HCT116 (cell line): ENCODE data around the gene LMBR1. TPM values are rescaled to one million over a fixed set of nuclear protein-coding genes. Genes with fewer than 3 reads are reported as not detected.

Experiments used
- ATAC-seq: fragments of 200-7000 bp; cut with Tn5 transposase; 2 replicates; pipeline ENCODE4 v1.9.1; 2020; ENCODE audit warnings: mild to moderate bottlenecking, moderate library complexity
- BruUV-seq: library from RNA; stranded (reverse); fragments of 400-500 nt; replicated peaks from 2 replicates; lab custom pipeline; 2021; lab: Mats Ljungman, UMichigan
- CTCF ChIA-PET: fragments of 300-600 bp; sonication (Branson Sonifier 250); formaldehyde crosslinking; loops from one replicate; lab custom pipeline; 2021; ENCODE audit warnings: antibody characterized with exemption; lab: Charles Lee
- POLR2A ChIA-PET: fragments of 300-600, 350-600 bp; sonication (Branson Sonifier 250); formaldehyde crosslinking; loops from one replicate; lab custom pipeline; 2021; ENCODE audit warnings: antibody characterized with exemption; lab: Charles Lee
- RAD21 ChIA-PET, 2 experiments: fragments of 300-600 bp; sonication (Branson Sonifier 250); formaldehyde crosslinking; loops; one replicate each; lab custom pipeline; 2023; ENCODE audit warnings: low total read pairs in 2 of 2; ENCODE audit not compliant: uncharacterized antibody in 2 of 2, unreplicated experiment in 2 of 2, low non-redundant PET in 1 of 2; lab: Charles Lee
- DNase-seq: peaks from one replicate; pipeline ENCODE4 v3.0.0-alpha.2; 2010; ENCODE audit warnings: low read depth, low spot score
- H2AFZ ChIP-seq: fragments of 200-600 bp; shearing (Covaris generic), sonication (generic); 2 replicates; pipeline ENCODE4 v1.6.1; 2017; ENCODE audit warnings: low read depth, mixed run types, mixed read lengths, antibody characterized with exemption, low read length; ENCODE audit not compliant: poor library complexity, severe bottlenecking
- H3K27ac ChIP-seq: 2 replicates; pipeline ENCODE4 v1.5.1; 2012; ENCODE audit warnings: low read depth, low read length
- H3K27me3 ChIP-seq: fragments of 200-600 bp; sonication (generic); 2 replicates; pipeline ENCODE4 v1.6.1; 2016; ENCODE audit warnings: mixed run types, low read length, mixed read lengths; ENCODE audit not compliant: insufficient read depth
- H3K36me3 ChIP-seq, 2 experiments: fragments of 200-500 bp in 1 of 2; fragments of 200-600 bp in 1 of 2; sonication (Bioruptor generic) in 1 of 2; sonication (generic) in 1 of 2; 2 replicates each; pipeline versions ENCODE4 v1.5.1 to v1.6.1; 2014 to 2016; ENCODE audit warnings: low read length in 2 of 2, inconsistent platforms in 1 of 2, mixed read lengths in 1 of 2, mixed run types in 1 of 2; ENCODE audit not compliant: insufficient read depth in 2 of 2, control insufficient read depth in 1 of 2
- H3K4me1 ChIP-seq, 2 experiments: fragments of 200-600 bp in 1 of 2; sonication (generic) in 1 of 2; 2 replicates each; pipeline versions ENCODE4 v1.5.1 to v1.6.1; 2012 to 2017; ENCODE audit warnings: low read length in 2 of 2, inconsistent platforms in 1 of 2, mild to moderate bottlenecking in 1 of 2, mixed read lengths in 1 of 2, mixed run types in 1 of 2, moderate library complexity in 1 of 2; ENCODE audit not compliant: insufficient read depth in 2 of 2, control insufficient read depth in 1 of 2
- H3K4me2 ChIP-seq: fragments of 200-600 bp; sonication (generic); 2 replicates; pipeline ENCODE4 v1.6.1; 2017; ENCODE audit warnings: mixed run types, low read length, mixed read lengths
- H3K4me3 ChIP-seq, 2 experiments: fragments of 200-600 bp in 1 of 2; sonication (generic) in 1 of 2; replicated peaks in 1 of 2; 2 replicates each; pipeline ENCODE4 v1.5.1; 2011 to 2016; ENCODE audit warnings: low read length in 2 of 2, control low read depth in 1 of 2, low read depth in 1 of 2, mild to moderate bottlenecking in 1 of 2, mixed read lengths in 1 of 2, mixed run types in 1 of 2
- H3K79me2 ChIP-seq: fragments of 200-600 bp; sonication (generic); 2 replicates; pipeline ENCODE4 v1.6.1; 2017; ENCODE audit warnings: mild to moderate bottlenecking, mixed run types, low read length, moderate library complexity, mixed read lengths; ENCODE audit not compliant: insufficient read depth
- H3K9ac ChIP-seq: fragments of 200-600 bp; sonication (generic); 2 replicates; pipeline ENCODE4 v1.6.1; 2016; ENCODE audit warnings: low read length, mixed read lengths
- H3K9me2 ChIP-seq: fragments of 200-600 bp; sonication (generic), shearing (Covaris generic); 2 replicates; pipeline ENCODE4 v1.6.1; 2017; ENCODE audit warnings: mixed run types, mild to moderate bottlenecking, moderate library complexity; ENCODE audit not compliant: insufficient read depth
- H3K9me3 ChIP-seq, 2 experiments: fragments of 200-500 bp in 1 of 2; fragments of 200-600 bp in 1 of 2; sonication (Bioruptor generic) in 1 of 2; sonication (generic) in 1 of 2; 2 replicates each; pipeline ENCODE4 v1.6.1; 2014 to 2017; ENCODE audit warnings: low read length in 2 of 2, mixed read lengths in 2 of 2, inconsistent platforms in 1 of 2, low read depth in 1 of 2, mild to moderate bottlenecking in 1 of 2, mixed run types in 1 of 2, moderate library complexity in 1 of 2; ENCODE audit not compliant: control insufficient read depth in 1 of 2, insufficient read depth in 1 of 2
- H4K20me1 ChIP-seq: fragments of 200-600 bp; sonication (generic), shearing (Covaris generic); 2 replicates; pipeline ENCODE4 v1.6.1; 2017; ENCODE audit warnings: mixed run types, mild to moderate bottlenecking, moderate library complexity; ENCODE audit not compliant: insufficient read depth
- CTCF ChIP-seq, 3 experiments: fragments of 200-600 bp in 1 of 3; sonication (generic) in 1 of 3; IDR thresholded peaks in 2 of 3; conservative IDR thresholded peaks in 1 of 3; 2 replicates each; pipeline ENCODE4 v1.5.1; 2012 to 2017; ENCODE audit warnings: low read depth in 2 of 3, low read length in 2 of 3, antibody characterized with exemption in 1 of 3, borderline replicate concordance in 1 of 3, control low read depth in 1 of 3, mild to moderate bottlenecking in 1 of 3, mixed read lengths in 1 of 3, mixed run types in 1 of 3, moderate library complexity in 1 of 3; ENCODE audit not compliant: insufficient read depth in 1 of 3
- EGR1 ChIP-seq: IDR thresholded peaks from 2 replicates; pipeline ENCODE4 v1.6.1; 2012; ENCODE audit warnings: low read depth
- ELF1 ChIP-seq: IDR thresholded peaks from 2 replicates; pipeline ENCODE4 v1.6.1; 2012; ENCODE audit warnings: low read depth, borderline replicate concordance
- EZH2 ChIP-seq: fragments of 200-600 bp; sonication (generic); IDR thresholded peaks from 2 replicates; pipeline ENCODE4 v1.6.1; 2017; ENCODE audit warnings: antibody characterized with exemption, mixed run types
- EZH2phosphoT487 ChIP-seq: fragments of 200-600 bp; IDR thresholded peaks from 2 replicates; pipeline ENCODE4 v1.6.1; 2018; ENCODE audit warnings: antibody characterized with exemption, borderline replicate concordance
- FOSL1 ChIP-seq: IDR thresholded peaks from 2 replicates; pipeline ENCODE4 v1.6.1; 2012; ENCODE audit warnings: low read depth
- JUND ChIP-seq: IDR thresholded peaks from 2 replicates; pipeline ENCODE4 v1.6.1; 2012
- POLR2A ChIP-seq: IDR thresholded peaks from 2 replicates; pipeline ENCODE4 v1.7.0; 2011; ENCODE audit warnings: borderline replicate concordance; ENCODE audit not compliant: insufficient read depth, insufficient read length; ENCODE audit errors: extremely low read depth
- POLR2AphosphoS5 ChIP-seq: IDR thresholded peaks from 2 replicates; pipeline ENCODE4 v1.6.1; 2011; ENCODE audit warnings: mild to moderate bottlenecking, low read depth, low read length, moderate library complexity
- SIN3A ChIP-seq: IDR thresholded peaks from 2 replicates; pipeline ENCODE4 v1.6.1; 2012; ENCODE audit warnings: low read depth
- SP1 ChIP-seq: IDR thresholded peaks from 2 replicates; pipeline ENCODE4 v1.6.1; 2012; ENCODE audit warnings: low read depth
- SRF ChIP-seq: IDR thresholded peaks from 2 replicates; pipeline ENCODE4 v1.6.1; 2012; ENCODE audit warnings: low read depth
- TCF7L2 ChIP-seq: IDR thresholded peaks from 2 replicates; pipeline ENCODE4 v1.7.0; 2011; ENCODE audit warnings: borderline replicate concordance, inconsistent platforms; ENCODE audit not compliant: insufficient read depth, insufficient read length; ENCODE audit errors: extremely low read depth
- YY1 ChIP-seq: IDR thresholded peaks from 2 replicates; pipeline ENCODE4 v1.6.1; 2011; ENCODE audit warnings: low read length, low read depth, moderate library complexity, mild to moderate bottlenecking; ENCODE audit not compliant: insufficient replicate concordance; ENCODE audit errors: extremely low read depth
- ZNF274 ChIP-seq: fragments of 200-500 bp; sonication (Bioruptor generic); IDR thresholded peaks from 2 replicates; pipeline ENCODE4 v1.6.1; 2014; ENCODE audit warnings: mild to moderate bottlenecking, low read depth, low read length, inconsistent platforms
- intact Hi-C: fragments of 100-400 bp; cut with micrococcal nuclease; formaldehyde crosslinking; loops from 2 replicates; pipeline ENCODE4 v1.10.0; 2022
- total RNA-seq: library from RNA; stranded (reverse); gene quantifications from one replicate; pipeline ENCODE4 v1.2.1, GENCODE V29; 2021; ENCODE audit not compliant: unreplicated experiment
- TF ChIP-seq, protein P1 (sequence below): IDR thresholded peaks from 2 replicates; pipeline ENCODE4 v1.6.1; 2011; ENCODE audit warnings: mild to moderate bottlenecking, low read length, moderate library complexity; ENCODE audit not compliant: insufficient replicate concordance; ENCODE audit errors: extremely low read depth
- TF ChIP-seq, protein P2 (sequence below): IDR thresholded peaks from 2 replicates; pipeline ENCODE4 v1.6.1; 2012
- TF ChIP-seq, protein P3 (sequence below): IDR thresholded peaks from 2 replicates; pipeline ENCODE4 v1.6.1; 2012; ENCODE audit warnings: low read depth

The LMBR1 gene
- total RNA-seq, 1 experiment from 2014 or later: 84.0 TPM

DNA sequence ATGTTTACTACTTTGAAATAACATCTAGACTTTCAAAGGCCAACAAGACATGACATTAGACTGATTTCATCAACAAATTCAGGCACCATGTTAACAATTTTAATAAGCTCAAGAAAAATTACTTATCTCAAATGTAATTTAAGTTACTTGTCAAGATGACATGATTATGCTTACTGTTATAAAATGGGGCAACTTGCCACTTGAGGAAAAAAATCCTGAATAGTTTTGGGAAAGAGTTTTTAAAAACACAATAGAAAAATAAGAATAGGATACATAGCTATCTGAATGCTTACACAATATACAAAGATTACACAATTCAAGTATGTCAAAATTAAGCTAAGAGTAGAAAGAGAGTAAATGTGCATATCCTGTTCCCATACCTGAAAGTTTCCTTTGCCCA lies 167.0 kb downstream of the LMBR1 start:
- Histone ChIP-seq H3K9ac (no peak overlapping the region), H3K4me3 (no peak overlapping the region), H3K79me2 (no peaks in the 10 kb centered on the region), H3K9me2 (no peaks in the 10 kb centered on the region), H3K27me3 (no peaks in the 10 kb centered on the region), H4K20me1 (peaks cover 5% of the 10 kb centered on the region; the same call in 1 of the 2 replicates), H3K27ac (no peak overlapping the region), H3K4me2 (no peak overlapping the region), H3K36me3 (no peaks in the 10 kb centered on the region), H2AFZ (no peak overlapping the region), H3K9me3 (no peaks in the 10 kb centered on the region), H3K4me1 (no peaks in the 10 kb centered on the region)
- no TSS peak for BruUV-seq
- no peak for DNase-seq
- ChIA-PET CTCF (no interaction called here), RAD21 (no interaction called here), POLR2A (no interaction called here)
- intact Hi-C loops: no loop called here
- TF ChIP-seq SIN3A (no peak), CTCF (IDR thresholded peaks at IDR 0.05 in 2 of 3, conservative IDR thresholded peaks at IDR 0.05 in 1 of 3; ENCODE audit: borderline replicate concordance in 1 of 3, insufficient read depth in 1 of 3, low read depth in 2 of 3, low read length in 2 of 3) (no peak), EGR1 (no peak), ZNF274 (no peak), POLR2AphosphoS5 (no peak), TCF7L2 (no peak), FOSL1 (no peak), EZH2phosphoT487 (no peak), POLR2A (no peak), JUND (no peak), SP1 (no peak), SRF (no peak), EZH2 (no peak), YY1 (no peak), ELF1 (no peak)
- TF ChIP-seq, protein P1, sequence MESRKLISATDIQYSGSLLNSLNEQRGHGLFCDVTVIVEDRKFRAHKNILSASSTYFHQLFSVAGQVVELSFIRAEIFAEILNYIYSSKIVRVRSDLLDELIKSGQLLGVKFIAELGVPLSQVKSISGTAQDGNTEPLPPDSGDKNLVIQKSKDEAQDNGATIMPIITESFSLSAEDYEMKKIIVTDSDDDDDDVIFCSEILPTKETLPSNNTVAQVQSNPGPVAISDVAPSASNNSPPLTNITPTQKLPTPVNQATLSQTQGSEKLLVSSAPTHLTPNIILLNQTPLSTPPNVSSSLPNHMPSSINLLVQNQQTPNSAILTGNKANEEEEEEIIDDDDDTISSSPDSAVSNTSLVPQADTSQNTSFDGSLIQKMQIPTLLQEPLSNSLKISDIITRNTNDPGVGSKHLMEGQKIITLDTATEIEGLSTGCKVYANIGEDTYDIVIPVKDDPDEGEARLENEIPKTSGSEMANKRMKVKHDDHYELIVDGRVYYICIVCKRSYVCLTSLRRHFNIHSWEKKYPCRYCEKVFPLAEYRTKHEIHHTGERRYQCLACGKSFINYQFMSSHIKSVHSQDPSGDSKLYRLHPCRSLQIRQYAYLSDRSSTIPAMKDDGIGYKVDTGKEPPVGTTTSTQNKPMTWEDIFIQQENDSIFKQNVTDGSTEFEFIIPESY: no peak
- TF ChIP-seq, protein P2, sequence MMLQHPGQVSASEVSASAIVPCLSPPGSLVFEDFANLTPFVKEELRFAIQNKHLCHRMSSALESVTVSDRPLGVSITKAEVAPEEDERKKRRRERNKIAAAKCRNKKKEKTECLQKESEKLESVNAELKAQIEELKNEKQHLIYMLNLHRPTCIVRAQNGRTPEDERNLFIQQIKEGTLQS: no peak
- TF ChIP-seq, protein P3, sequence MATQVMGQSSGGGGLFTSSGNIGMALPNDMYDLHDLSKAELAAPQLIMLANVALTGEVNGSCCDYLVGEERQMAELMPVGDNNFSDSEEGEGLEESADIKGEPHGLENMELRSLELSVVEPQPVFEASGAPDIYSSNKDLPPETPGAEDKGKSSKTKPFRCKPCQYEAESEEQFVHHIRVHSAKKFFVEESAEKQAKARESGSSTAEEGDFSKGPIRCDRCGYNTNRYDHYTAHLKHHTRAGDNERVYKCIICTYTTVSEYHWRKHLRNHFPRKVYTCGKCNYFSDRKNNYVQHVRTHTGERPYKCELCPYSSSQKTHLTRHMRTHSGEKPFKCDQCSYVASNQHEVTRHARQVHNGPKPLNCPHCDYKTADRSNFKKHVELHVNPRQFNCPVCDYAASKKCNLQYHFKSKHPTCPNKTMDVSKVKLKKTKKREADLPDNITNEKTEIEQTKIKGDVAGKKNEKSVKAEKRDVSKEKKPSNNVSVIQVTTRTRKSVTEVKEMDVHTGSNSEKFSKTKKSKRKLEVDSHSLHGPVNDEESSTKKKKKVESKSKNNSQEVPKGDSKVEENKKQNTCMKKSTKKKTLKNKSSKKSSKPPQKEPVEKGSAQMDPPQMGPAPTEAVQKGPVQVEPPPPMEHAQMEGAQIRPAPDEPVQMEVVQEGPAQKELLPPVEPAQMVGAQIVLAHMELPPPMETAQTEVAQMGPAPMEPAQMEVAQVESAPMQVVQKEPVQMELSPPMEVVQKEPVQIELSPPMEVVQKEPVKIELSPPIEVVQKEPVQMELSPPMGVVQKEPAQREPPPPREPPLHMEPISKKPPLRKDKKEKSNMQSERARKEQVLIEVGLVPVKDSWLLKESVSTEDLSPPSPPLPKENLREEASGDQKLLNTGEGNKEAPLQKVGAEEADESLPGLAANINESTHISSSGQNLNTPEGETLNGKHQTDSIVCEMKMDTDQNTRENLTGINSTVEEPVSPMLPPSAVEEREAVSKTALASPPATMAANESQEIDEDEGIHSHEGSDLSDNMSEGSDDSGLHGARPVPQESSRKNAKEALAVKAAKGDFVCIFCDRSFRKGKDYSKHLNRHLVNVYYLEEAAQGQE: no peak
- no peak for ATAC-seq
